Measurements from ENCODE around the gene NBEA.
A peak's percentile ranks its signal among the peaks of the same experiment; 100 is the strongest.
"Not testable (repeated sequence)": the region's sequence is repeated elsewhere in the genome, so short reads cannot be mapped to it uniquely, and the experiment has no call there.

NBEA gene, protein sequence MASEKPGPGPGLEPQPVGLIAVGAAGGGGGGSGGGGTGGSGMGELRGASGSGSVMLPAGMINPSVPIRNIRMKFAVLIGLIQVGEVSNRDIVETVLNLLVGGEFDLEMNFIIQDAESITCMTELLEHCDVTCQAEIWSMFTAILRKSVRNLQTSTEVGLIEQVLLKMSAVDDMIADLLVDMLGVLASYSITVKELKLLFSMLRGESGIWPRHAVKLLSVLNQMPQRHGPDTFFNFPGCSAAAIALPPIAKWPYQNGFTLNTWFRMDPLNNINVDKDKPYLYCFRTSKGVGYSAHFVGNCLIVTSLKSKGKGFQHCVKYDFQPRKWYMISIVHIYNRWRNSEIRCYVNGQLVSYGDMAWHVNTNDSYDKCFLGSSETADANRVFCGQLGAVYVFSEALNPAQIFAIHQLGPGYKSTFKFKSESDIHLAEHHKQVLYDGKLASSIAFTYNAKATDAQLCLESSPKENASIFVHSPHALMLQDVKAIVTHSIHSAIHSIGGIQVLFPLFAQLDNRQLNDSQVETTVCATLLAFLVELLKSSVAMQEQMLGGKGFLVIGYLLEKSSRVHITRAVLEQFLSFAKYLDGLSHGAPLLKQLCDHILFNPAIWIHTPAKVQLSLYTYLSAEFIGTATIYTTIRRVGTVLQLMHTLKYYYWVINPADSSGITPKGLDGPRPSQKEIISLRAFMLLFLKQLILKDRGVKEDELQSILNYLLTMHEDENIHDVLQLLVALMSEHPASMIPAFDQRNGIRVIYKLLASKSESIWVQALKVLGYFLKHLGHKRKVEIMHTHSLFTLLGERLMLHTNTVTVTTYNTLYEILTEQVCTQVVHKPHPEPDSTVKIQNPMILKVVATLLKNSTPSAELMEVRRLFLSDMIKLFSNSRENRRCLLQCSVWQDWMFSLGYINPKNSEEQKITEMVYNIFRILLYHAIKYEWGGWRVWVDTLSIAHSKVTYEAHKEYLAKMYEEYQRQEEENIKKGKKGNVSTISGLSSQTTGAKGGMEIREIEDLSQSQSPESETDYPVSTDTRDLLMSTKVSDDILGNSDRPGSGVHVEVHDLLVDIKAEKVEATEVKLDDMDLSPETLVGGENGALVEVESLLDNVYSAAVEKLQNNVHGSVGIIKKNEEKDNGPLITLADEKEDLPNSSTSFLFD (N-terminal part only)

DNA sequence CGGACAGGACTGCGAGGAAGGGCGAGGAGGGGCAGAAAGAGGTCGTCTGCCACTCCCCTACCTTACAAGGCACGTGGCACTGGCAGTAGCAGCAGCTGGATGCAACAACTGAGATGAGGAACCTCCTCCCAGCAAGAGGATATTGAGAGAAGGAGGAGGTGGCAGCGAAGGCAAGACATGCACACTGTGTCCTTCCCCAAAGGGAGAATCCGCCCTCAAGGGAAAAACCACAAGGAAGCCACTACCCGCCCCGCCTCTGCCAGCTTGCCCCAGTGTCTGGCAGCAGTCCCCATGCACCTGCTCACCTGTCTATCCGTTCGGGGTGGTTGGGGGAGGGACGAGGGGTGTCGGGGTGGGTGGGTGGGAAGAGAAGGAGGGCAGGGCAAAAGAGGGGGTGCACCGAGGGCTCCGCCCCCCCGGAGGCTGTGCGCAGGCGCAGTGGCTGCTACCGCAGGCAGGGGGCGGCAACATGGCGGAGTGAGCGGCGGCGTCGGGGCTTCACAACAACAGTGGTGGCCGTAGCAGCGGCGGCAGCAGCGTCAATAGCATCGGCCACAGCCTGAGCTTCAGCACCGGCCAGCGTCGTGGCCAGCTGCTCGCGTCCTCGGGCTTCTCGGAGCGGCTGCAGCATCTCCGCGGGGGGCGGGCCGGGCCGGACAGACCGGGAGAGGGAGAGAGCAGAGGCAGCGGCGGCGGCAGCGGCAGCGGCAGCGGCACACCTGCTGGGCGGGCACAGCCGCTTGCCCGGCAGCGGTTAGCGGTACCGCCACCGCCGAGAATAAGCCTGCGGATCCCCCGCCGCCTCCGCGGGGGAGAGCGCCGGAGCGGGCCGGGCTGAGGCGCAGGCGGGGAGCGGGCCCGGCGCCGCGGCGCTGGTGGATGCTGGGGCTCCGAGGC, at the start of gene NBEA:
TSS of gene NBEA (plus strand) at position 436 of the 897 bp plus-strand sequence. CDS start 551 bp downstream, outside the sequence.
- peak; percentile 48 for DNase-seq

DNA sequence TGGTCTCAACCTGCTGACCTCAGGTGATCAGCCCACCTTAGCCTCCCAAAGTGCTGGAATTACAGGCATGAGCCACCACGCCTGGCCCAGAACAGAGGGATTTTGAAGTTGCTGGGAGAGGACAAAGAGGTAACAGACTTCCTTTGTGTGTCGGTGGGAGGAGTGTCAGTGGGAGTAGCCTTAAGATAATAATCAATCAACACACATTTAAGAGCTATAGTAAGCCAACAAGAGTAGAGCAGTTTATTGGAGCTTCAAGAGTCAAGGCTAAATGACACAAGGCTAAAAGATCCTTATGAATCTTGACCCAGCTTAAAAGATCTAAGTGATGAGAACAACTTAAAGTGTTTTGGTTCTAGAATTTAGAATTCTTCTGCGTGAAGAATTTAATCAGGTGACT, 47.3 kb upstream of the NBEA start:
- no peak for DNase-seq

DNA sequence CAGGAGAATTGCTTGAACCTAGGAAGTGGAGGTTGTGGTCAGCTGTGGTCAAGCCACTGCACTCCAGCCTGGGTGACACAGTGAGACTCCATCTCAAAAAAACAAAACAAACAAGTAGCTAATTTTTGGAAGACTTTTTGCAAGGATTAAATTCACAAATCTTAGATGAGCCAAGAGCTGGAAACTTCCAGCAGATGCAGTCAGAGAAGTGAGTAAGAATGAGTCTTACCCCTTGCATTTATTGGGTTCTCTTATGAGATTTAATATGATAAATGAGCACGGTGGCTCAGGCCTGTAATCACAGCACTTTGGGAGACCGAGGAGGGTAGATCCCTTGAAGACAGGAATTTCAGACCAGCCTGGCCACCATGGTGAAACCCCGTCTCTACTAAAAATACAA, 44.9 kb upstream of the NBEA start:
- no peak for DNase-seq

GRCh38 chr13:34899888-34900287, 42.2 kb upstream of the NBEA start:
- no peak for DNase-seq

DNA sequence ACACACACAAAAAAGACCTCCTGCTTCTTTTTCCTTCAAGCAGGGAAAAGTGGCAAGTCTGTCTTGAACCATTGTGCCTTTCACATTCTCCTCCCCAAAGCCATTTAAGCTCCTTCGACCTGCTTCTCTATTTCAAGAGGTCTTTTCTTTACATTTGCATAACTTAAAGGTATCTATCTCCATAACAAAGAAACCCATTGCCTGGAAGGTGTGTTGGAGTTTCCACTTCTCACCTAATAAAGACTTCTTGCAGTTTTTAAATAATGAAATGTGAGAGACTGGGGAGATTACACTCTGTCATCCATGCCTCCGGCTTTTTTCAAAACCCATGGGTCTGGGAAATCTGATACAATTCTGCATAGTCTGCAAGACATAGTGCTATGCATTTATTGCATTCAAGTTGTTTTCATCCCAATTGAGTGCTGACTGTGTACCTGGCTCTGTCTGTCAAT, 41.8 kb upstream of the NBEA start:
- DNase-seq, result no peak

- DNase-seq, result no peak
Observed at GRCh38 chr13:34901572-34901971, 40.5 kb upstream of the NBEA start.

GRCh38 chr13:34911159-34911558, 30.9 kb upstream of the NBEA start:
- DNase-seq, result no peak

DNA sequence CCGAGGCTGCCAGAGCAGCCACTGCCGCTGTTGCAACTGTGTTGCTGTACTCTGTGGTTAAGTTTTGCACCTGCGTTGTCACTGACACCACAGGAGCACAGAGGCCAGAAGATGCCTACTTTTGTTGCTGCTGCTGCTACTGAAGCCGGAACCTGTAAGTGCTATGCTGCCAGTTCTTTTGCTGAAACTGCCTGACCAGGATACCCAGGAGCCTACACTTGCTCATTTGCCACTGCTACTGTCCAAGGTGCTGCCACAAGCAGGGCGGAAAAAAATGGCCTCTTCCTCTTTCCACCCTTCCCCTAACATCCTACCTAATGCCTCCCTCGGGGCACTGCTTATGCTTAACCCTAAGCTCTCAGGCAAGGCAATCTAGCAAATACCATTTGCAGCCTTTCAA, 29.0 kb upstream of the NBEA start:
- no peak for DNase-seq

DNA sequence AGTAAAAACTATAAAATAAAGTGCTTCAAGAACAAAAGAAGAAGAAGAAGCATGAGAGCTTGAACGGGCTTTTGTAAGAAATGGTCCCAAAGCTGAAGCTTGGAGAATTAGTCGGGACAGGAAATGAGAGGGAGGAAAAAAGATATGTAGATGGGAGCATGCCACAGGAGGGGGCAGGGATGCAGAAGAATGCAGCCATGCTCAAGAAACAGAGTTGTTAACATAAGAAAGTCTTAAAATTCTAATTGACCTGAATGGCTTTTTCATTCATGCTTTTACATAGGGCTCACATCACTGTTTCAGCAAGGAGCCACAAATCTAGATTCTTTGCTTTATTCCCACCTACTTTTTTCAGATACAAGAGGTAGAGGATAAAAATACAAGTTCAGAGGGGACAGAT, 27.7 kb upstream of the NBEA start:
- no peak for DNase-seq

DNA sequence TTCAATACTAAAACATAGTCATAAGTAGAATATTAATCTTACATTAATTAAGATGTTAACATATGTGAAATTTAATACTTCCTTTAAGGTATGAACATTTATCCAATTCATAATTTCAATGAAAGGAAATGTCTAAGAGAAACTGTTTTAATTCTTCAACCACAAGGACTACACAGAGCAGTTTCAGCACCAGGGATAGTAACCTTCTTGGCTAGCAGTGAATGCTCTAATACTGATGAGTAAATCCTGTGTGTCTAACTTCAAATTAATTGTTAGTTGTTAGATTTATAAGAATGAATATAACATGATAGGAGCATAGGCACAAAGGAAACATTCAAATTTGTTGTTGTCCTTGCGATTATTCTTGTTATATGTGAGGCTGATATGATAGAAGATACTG, 15.6 kb upstream of the NBEA start:
- no peak for DNase-seq

DNA sequence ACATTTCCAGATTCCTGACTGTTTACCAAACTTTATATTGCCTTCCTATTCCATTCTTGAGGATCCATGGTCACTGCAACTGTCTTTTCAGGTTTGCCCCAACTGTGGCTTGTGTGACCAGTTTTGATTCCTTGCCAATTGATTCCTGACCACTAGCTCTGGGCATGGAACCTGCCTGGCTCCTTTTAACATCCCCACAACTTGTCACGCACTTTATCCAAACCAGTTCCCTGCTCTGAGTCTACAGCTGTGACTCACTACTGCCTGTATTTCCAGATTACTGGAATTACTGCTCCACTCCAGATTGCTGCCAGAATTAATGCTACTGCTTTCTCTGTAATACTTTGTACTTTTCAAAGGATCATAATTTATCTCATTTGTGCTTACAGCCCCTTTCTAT, 13.4 kb upstream of the NBEA start:
- not testable (repeated sequence) for DNase-seq

DNA sequence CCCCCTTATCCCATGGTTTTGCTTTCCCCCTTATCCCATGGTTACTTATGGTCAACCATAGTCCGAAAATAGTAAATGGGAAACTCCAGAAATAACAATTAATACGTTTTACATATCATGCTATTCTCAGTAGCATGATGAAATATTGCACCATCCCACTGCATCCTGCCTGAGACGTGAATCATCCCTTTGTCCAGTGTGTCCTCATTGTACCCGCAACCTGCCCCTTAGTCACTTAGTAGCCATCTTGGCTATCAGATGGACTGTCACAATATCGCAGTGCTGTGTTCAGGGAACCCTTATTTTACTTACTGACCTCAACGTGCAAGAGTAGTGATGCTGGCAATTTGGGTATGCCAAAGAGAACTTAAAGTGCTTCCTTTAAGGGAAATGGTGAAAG, 10.5 kb upstream of the NBEA start:
- DNase-seq, result no peak

DNA sequence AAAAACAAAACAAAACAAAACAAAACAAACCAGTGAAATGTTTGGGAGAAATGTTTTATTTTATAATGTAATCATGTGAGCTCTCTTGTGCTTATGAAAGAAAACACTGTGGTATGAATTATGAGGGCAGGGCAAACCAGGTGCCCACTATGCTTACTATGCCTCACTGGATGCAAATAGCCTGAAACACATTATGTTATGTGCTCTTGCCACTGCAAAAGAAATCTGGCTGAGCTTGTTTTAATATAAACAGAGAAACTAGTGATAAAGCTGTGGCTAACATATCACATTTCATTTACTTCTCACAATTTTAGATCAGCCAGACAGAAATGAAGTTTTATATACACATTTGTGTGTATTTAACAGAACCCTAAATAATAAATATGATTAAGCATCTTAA, 8.7 kb upstream of the NBEA start:
- DNase-seq, result no peak

- no peak for DNase-seq
Observed at GRCh38 chr13:34933786-34934185, 8.3 kb upstream of the NBEA start.

GRCh38 chr13:34935841-34936240, 6.2 kb upstream of the NBEA start:
- DNase-seq, result no peak

- no peak for DNase-seq
Observed at GRCh38 chr13:34939771-34940170, 2.3 kb upstream of the NBEA start.

DNA sequence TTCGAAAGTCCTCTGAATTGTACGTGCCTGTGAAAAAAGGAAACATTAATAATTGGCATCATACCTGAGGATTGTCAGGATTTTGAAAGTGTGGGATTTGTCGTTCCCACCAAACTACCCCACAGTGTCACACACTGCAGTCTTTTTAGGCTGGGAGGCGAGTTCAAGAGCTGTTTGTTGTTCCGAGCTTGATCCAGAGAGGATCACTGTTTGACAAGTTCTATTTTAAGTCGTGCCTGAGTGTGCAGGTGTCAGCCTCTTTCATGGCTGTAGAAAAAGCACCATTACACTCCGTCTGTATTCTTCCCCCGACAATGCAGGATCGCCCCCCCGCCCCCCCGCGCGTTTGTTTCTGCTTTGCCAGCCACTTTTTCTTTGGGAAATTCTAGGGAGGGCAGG, 635 bp upstream of the NBEA start:
- no peak for DNase-seq

DNA sequence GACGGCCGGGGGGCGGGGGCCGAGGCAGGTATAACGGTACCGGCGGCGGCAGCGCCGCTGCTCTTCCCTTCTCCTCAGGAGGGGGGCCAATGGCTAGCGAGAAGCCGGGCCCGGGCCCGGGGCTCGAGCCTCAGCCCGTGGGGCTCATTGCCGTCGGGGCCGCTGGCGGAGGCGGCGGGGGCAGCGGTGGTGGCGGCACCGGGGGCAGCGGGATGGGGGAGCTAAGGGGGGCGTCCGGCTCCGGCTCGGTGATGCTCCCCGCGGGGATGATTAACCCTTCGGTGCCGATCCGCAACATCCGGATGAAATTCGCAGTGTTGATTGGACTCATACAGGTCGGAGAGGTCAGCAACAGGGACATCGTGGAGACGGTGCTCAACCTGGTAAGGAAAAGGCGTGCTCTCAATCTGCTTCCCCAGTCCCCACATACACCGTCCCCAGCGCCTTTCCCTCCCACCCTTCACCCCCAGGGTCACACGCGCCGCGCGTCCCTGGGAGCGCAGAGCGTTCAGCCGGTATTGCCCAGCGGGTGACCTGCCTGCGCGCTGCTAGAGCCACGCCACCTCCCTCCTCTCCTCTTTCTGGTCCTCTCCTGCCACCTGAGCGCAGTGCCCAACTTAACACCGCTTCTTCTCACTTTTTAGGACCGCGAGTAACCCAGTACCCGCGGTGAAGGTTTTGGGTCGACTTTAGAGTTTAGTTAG, 814 bp downstream of the NBEA start:
- no peak for DNase-seq

GRCh38 chr13:34943436-34944273, 1.6 kb downstream of the NBEA start:
- no peak for DNase-seq

- DNase-seq, result no peak
Observed at GRCh38 chr13:34944274-34944634, 2.2 kb downstream of the NBEA start.

DNA sequence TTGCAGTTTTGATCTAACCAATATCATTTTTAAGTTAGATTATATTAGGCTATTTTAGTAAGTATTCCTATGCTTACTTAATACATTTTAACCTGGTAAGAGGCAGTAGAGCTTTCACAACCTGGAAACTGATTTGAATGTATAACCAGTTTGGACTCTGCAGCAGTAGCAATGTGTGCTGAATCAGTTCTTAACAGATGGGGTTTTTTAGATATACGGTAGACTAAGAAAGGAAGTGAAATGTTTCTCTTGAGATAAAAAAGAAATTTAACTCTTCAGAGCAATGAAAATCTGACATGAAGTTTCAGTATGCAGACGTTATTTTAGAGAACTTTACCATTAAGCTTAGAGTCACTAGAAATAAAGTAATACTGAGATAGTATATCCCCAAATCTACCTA, 2.7 kb downstream of the NBEA start:
- DNase-seq, result no peak

All from NCI-H446 treated with DMSO at 0.1 percent for 48 hours (cell line).